Measurements from ENCODE around the gene ACTR2.
"Not testable (repeated sequence)": the region's sequence is repeated elsewhere in the genome, so short reads cannot be mapped to it uniquely, and the experiment has no call there.

The ACTR2 gene

DNA sequence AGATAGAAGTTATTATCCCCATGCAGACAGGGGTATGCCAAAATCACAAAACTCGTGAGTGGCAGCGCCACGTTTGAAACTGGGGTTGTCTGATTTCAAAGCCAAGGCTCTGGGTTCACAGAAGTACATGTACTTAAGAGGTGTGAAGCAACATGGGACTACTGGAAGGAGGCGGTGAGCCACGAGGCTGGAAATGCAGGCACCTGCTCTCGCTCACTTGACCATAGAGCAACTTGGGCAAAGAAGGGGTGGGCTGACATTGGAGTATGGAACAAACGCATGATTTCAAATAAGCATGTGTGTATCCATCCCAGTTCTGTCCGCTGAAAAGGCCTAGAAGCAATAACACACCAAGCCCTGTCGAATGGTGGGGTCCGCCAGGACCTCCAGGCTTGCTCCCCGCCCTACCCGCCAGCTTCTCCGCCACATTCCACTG is 593 bp upstream of the ACTR2 start:
- in situ Hi-C loops (cut with HindIII; ENCODE audit: low sequenced_read_pairs): no loop called here
- TF ChIP-seq, protein P1, sequence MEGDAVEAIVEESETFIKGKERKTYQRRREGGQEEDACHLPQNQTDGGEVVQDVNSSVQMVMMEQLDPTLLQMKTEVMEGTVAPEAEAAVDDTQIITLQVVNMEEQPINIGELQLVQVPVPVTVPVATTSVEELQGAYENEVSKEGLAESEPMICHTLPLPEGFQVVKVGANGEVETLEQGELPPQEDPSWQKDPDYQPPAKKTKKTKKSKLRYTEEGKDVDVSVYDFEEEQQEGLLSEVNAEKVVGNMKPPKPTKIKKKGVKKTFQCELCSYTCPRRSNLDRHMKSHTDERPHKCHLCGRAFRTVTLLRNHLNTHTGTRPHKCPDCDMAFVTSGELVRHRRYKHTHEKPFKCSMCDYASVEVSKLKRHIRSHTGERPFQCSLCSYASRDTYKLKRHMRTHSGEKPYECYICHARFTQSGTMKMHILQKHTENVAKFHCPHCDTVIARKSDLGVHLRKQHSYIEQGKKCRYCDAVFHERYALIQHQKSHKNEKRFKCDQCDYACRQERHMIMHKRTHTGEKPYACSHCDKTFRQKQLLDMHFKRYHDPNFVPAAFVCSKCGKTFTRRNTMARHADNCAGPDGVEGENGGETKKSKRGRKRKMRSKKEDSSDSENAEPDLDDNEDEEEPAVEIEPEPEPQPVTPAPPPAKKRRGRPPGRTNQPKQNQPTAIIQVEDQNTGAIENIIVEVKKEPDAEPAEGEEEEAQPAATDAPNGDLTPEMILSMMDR (IDR thresholded peaks at IDR 0.05; ENCODE audit: low read depth, low read length, missing control alignments): no peak
- no peak for DNase-seq (ENCODE audit: low read depth)

DNA sequence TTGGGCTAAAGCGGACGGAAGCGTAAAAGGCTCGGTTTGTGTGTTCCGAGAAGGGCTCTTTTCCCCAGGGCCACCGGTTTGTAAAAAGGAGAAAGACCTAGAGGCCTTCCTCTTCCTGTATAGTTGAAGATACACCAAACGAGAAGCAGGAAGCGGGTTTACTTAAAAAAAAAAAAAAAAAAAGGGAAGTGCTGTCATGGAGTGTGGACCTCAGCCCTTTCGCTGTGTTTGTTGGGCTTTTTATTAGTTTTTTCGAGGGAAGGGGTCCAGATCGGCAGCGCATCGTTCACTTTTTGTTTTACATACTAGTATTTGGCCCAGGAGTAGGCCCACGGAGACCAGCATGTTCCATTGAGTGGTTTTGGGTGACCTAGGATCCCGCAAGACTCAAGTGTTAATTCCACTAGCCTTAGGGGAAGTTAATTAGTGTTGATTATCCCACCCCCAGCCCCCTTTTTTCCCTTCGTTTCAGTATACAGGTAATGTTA is 676 bp downstream of the ACTR2 start:
- TF ChIP-seq, protein P1 (IDR thresholded peaks at IDR 0.05; ENCODE audit: low read depth, low read length, missing control alignments): no peak
- H3K4me3 ChIP-seq (ENCODE audit: low read depth, low read length): peak overlapping the region; percentile 94
- DNase-seq (ENCODE audit: low read depth): no peak
- in situ Hi-C loops (cut with HindIII; ENCODE audit: low sequenced_read_pairs): no loop called here

More for the DNA sequence above, 593 bp upstream of the ACTR2 start:
- peak overlapping the region; percentile 94 for H3K4me3 ChIP-seq (ENCODE audit: low read depth, low read length)

DNA sequence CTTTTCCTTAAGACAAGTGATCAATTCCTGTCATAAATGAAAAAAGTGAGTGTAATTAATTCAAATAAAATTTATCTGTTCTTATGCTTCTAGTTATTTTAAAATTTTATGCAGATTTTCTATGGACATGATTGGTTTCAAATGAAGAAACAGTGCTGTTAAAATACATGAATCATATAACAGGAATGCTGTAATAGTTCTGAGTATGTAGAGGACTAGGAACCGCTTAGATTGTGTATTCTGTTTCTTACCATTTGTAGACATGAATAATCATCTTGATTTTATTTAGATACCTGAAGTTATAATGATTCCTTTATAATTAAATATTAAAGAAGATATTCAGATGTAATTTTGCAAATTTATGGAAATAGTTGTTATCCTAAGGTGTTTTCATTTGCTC is 3.5 kb downstream of the ACTR2 start:
- DNase-seq (ENCODE audit: low read depth): no peak
- in situ Hi-C loops (cut with HindIII; ENCODE audit: low sequenced_read_pairs): no loop called here
- TF ChIP-seq, protein P1 (IDR thresholded peaks at IDR 0.05; ENCODE audit: low read depth, low read length, missing control alignments): no peak
- H3K4me3 ChIP-seq (ENCODE audit: low read depth, low read length): no peak overlapping the region

DNA sequence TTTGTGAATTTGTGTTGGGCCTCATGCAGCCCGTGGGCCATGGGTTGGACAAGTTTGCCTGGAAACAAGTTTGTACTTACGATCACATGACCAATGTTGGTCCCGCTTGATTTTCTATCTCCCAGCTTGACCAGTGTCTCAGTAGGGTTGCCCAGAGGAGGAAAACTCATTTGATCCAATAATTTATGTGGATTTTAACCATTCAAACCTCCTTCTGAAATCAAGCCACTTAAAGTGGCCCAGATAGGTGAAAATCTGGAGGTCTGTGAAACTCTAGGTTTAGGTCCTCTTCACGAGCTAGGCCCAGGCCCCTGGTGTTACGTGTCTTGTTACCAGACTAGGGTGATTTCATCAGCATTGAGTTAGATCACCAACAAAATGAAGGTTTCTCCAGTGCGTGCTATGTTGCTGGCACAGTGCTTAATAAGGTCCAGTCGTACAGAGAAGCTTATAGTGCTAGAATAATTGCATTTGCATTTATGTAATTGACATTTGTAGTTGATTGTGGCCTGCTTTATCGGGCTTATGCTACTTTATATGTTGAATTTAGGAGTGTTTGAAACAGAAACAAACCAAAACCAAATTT is 4.4 kb downstream of the ACTR2 start:
- in situ Hi-C loops (cut with HindIII; ENCODE audit: low sequenced_read_pairs): no loop called here
- TF ChIP-seq, protein P1 (IDR thresholded peaks at IDR 0.05; ENCODE audit: low read depth, low read length, missing control alignments): no peak
- no peak overlapping the region for H3K4me3 ChIP-seq (ENCODE audit: low read depth, low read length)
- DNase-seq (ENCODE audit: low read depth): no peak

DNA sequence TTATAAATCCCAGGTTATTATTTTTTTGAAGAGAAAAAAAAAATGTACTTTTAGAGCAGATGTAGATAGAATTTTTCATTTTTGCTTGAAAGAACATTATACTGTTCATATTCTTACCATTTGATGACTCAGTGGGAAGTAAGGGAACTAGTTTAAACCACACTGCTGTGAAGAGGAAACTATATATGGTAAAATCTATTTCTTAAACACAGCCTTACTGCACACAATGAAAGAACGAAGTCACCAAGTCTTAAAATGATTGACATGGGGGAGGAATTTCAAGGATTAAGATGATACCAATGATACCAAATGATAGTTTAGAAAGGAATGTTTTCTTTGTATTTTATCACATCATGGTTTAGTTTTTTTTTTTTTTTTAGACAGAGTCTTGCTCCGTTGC is 5.0 kb downstream of the ACTR2 start:
- TF ChIP-seq, protein P1 (IDR thresholded peaks at IDR 0.05; ENCODE audit: low read depth, low read length, missing control alignments): no peak
- in situ Hi-C loops (cut with HindIII; ENCODE audit: low sequenced_read_pairs): no loop called here

DNA sequence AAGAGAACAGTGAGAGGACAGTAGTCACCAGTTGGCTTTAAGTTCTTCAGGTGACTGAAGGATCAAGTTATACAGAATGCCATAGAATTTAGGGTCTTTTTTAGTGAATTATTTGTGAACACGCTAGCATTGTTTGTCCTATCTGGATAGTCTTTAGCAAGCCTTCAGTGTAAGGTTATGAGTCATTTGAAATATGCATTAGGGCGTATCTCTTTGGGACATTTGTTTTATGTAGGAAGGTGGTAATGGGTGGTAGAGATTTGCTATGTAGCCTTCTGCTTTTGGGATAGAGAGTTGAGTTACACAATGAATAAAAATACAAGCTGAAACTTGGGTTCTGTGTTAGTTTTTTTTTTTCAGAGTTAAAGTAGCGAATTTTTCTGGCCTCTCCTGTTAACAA is 13.0 kb downstream of the ACTR2 start:
- in situ Hi-C loops (cut with HindIII; ENCODE audit: low sequenced_read_pairs): no loop called here
- TF ChIP-seq, protein P1 (IDR thresholded peaks at IDR 0.05; ENCODE audit: low read depth, low read length, missing control alignments): no peak
- no peak for DNase-seq (ENCODE audit: low read depth)
- no peak overlapping the region for H3K4me3 ChIP-seq (ENCODE audit: low read depth, low read length)

More for the DNA sequence above, 5.0 kb downstream of the ACTR2 start:
- no peak for DNase-seq (ENCODE audit: low read depth)
- no peak overlapping the region for H3K4me3 ChIP-seq (ENCODE audit: low read depth, low read length)

DNA sequence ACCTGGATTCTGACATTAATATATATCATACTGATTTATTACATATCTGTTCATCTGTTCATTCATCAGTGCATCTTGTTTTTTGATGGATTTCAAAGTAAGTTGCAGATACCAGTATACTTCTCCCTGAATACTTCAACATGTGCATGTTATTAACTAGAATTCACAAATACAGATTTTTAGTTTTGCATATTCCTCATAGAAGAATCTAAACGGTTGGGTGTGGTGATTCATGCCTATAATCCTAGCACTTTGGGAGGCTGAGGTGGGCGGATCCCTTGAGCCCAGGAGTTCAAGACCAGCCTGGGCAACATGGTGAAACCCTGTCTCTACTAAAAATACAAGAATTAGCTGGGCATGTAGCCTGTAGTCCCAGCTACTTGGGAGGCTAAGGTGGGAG is 16.8 kb downstream of the ACTR2 start:
- DNase-seq (ENCODE audit: low read depth); in situ Hi-C loops (cut with HindIII; ENCODE audit: low sequenced_read_pairs); H3K4me3 ChIP-seq (ENCODE audit: low read depth, low read length): not testable (repeated sequence)

All from astrocyte of the cerebellum (primary cell).